CD4-positive, alpha-beta T cell (primary cell): ENCODE results near the gene GPR180. TPM values are rescaled to one million over a fixed set of nuclear protein-coding genes. Genes with fewer than 3 reads are reported as not detected.
"Not testable (repeated sequence)": the region's sequence is repeated elsewhere in the genome, so short reads cannot be mapped to it uniquely, and the experiment has no call there.

ENCODE experiments used
- ATAC-seq: fragments of 200-7000 bp; cut with Tn5 transposase; one replicate; pipeline ENCODE4 v1.10.0; 2022; ENCODE audit warnings: mild to moderate bottlenecking; ENCODE audit not compliant: poor library complexity
- CTCF ChIA-PET: fragments of 350-600 bp; sonication (Branson Sonifier 250); formaldehyde crosslinking; loops from one replicate; lab custom pipeline; 2021; ENCODE audit warnings: antibody characterized with exemption, inconsistent platforms; lab: Charles Lee
- POLR2A ChIA-PET: fragments of 350-600 bp; sonication (Branson Sonifier 250); formaldehyde crosslinking; loops from one replicate; lab custom pipeline; 2021; ENCODE audit warnings: antibody characterized with exemption, inconsistent platforms; lab: Charles Lee
- DNase-seq, 14 experiments: peaks; one replicate each; pipeline ENCODE4 v3.0.0-alpha.2; 2013 to 2020; ENCODE audit warnings: mixed read lengths in 2 of 14
- H3K27ac ChIP-seq, 2 donors: one replicate each; pipeline versions ENCODE4 v1.5.1 to v1.7.0; 2013; ENCODE audit warnings: low read length in 2 of 2, low read depth in 1 of 2, mild to moderate bottlenecking in 1 of 2
- H3K27me3 ChIP-seq, 2 experiments: 1 replicate in 1 of 2; 2 replicates in 1 of 2; pipeline versions ENCODE4 v1.6.1 to v1.7.0; 2013; ENCODE audit warnings: low read length in 2 of 2, control low read depth in 1 of 2, mild to moderate bottlenecking in 1 of 2, moderate library complexity in 1 of 2; ENCODE audit not compliant: insufficient read depth in 2 of 2, control insufficient read depth in 1 of 2
- H3K36me3 ChIP-seq: one replicate; pipeline ENCODE4 v1.6.1; 2013; ENCODE audit warnings: low read length, control low read depth; ENCODE audit not compliant: insufficient read depth
- H3K4me1 ChIP-seq: one replicate; pipeline ENCODE4 v1.6.1; 2013; ENCODE audit warnings: low read length, control low read depth; ENCODE audit not compliant: insufficient read depth
- H3K4me3 ChIP-seq: one replicate; pipeline ENCODE4 v1.5.1; 2013; ENCODE audit warnings: mild to moderate bottlenecking, low read length, moderate library complexity
- H3K9me3 ChIP-seq, 2 experiments: 1 replicate in 1 of 2; 2 replicates in 1 of 2; pipeline versions ENCODE4 v1.6.1 to v1.7.0; 2013; ENCODE audit warnings: low read length in 2 of 2, mild to moderate bottlenecking in 2 of 2, control low read depth in 1 of 2, moderate library complexity in 1 of 2; ENCODE audit not compliant: control insufficient read depth in 1 of 2, insufficient read depth in 1 of 2
- H3K27ac Mint-ChIP-seq: one replicate; pipeline ENCODE4 v1.8.0; 2020; ENCODE audit warnings: mixed read lengths
- H3K27me3 Mint-ChIP-seq: one replicate; pipeline ENCODE4 v1.8.0; 2021; ENCODE audit warnings: mixed read lengths
- H3K36me3 Mint-ChIP-seq: one replicate; pipeline ENCODE4 v1.8.0; 2021; ENCODE audit warnings: low read depth, mixed read lengths
- H3K4me1 Mint-ChIP-seq: one replicate; pipeline ENCODE4 v1.8.0; 2021; ENCODE audit warnings: low read depth, mixed read lengths
- H3K4me3 Mint-ChIP-seq: one replicate; pipeline ENCODE4 v1.8.0; 2020; ENCODE audit warnings: mild to moderate bottlenecking, mixed read lengths
- H3K9me3 Mint-ChIP-seq: one replicate; pipeline ENCODE4 v1.8.0; 2020; ENCODE audit warnings: mixed read lengths
- intact Hi-C, 2 experiments: fragments of 100-400 bp; cut with DNase I in 1 of 2; cut with micrococcal nuclease in 1 of 2; formaldehyde crosslinking; loops; one replicate each; pipeline versions ENCODE4 v1.15.1 to v1.9.0; 2023 to 2025; cut with DNase I, micrococcal nuclease
- total RNA-seq, 174 experiments: library from RNA in 2 of 174; stranded (reverse) in 2 of 174; gene quantifications; one replicate each; pipeline ENCODE4 v1.2.3 and lab custom pipeline; 2021 to 2026
- TF ChIP-seq, protein P1 (sequence below): fragments of 200-600 bp; IDR thresholded peaks from one replicate; pipeline ENCODE4 v1.8.0; 2022; ENCODE audit warnings: antibody characterized with exemption, mild to moderate bottlenecking

Gene GPR180
- total RNA-seq, 2 experiments from 2014 or later, result 0.80 to 0.92 TPM

- DNase-seq, result no peak
- CTCF ChIA-PET, result interaction anchor here (0.9 kb wide), 1 partner anchor 202 kb away, joined by 3 read pairs; no protein-coding TSS in a partner anchor
These were observed 35.4 kb downstream of the GPR180 start for GRCh38 chr13:94636942-94637578.

DNA sequence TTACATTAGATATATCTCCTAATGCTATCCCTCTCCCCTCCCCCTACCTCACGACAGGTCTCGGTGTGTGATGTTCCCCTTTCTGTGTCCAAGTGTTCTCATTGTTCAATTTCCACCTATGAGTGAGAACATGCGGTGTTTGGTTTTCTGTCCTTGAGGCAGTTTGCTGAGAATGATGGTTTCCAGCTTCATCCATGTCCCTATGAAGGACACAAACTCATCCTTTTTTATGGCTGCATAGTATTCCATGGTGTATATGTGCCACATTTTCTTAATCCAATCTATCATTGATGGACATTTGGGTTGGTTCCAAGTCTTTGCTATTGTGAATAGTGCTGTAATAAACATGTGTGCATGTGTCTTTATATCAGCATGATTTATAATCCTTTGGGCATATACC is 36.0 kb downstream of the GPR180 start:
- H3K9me3 Mint-ChIP-seq, ATAC-seq, POLR2A ChIA-PET, H3K36me3 ChIP-seq, H3K4me1 ChIP-seq, H3K4me3 Mint-ChIP-seq, H3K27ac ChIP-seq, DNase-seq, H3K9me3 ChIP-seq, H3K4me3 ChIP-seq, H3K27me3 Mint-ChIP-seq, H3K27me3 ChIP-seq, H3K27ac Mint-ChIP-seq, H3K4me1 Mint-ChIP-seq, intact Hi-C loops, CTCF ChIA-PET: not testable (repeated sequence)
- peaks cover 14% of the 10 kb centered on the region for H3K36me3 Mint-ChIP-seq

More at GRCh38 chr13:94636942-94637578, 35.4 kb downstream of the GPR180 start:
- POLR2A ChIA-PET, result no interaction called here
- TF ChIP-seq, protein P1, sequence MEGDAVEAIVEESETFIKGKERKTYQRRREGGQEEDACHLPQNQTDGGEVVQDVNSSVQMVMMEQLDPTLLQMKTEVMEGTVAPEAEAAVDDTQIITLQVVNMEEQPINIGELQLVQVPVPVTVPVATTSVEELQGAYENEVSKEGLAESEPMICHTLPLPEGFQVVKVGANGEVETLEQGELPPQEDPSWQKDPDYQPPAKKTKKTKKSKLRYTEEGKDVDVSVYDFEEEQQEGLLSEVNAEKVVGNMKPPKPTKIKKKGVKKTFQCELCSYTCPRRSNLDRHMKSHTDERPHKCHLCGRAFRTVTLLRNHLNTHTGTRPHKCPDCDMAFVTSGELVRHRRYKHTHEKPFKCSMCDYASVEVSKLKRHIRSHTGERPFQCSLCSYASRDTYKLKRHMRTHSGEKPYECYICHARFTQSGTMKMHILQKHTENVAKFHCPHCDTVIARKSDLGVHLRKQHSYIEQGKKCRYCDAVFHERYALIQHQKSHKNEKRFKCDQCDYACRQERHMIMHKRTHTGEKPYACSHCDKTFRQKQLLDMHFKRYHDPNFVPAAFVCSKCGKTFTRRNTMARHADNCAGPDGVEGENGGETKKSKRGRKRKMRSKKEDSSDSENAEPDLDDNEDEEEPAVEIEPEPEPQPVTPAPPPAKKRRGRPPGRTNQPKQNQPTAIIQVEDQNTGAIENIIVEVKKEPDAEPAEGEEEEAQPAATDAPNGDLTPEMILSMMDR, result no peak
- ATAC-seq, result no peak
- Histone ChIP-seq H3K4me3 (no peak overlapping the region), H3K9me3 (peaks cover 0 to 4% of the 10 kb centered on the region in 2 experiments), H3K4me1 (no peaks in the 10 kb centered on the region), H3K27me3 (no peaks in the 10 kb centered on the region), H3K27ac (no peak overlapping the region), H3K36me3 (no peaks in the 10 kb centered on the region)
- no peaks in the 10 kb centered on the region for H3K4me1 Mint-ChIP-seq
- H3K36me3 Mint-ChIP-seq, result peaks cover 20% of the 10 kb centered on the region
- no peak overlapping the region for H3K27ac Mint-ChIP-seq
- intact Hi-C loops, result no loop called here
- no peak overlapping the region for H3K4me3 Mint-ChIP-seq
- H3K27me3 Mint-ChIP-seq, result peaks cover 5% of the 10 kb centered on the region
- H3K9me3 Mint-ChIP-seq, result no peaks in the 10 kb centered on the region

DNA sequence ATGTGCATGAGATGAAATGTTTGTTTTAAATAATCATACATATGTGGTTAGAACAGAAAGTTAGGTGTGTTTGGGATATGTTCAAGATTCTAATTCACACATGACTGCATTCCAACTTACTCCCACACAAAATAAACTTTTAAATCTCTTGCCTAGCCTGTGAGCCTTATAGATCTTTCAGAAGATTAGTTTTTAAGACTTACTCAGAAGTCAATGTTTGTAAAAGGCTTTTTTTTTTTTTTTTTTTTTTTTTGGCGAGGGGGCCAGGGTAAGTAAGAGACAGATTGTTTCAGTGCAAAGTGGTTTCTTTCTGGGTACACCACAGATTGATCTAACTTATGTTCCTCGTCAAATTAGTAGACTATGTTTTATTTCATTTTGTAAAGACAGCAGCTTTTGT is 39.1 kb downstream of the GPR180 start:
- Mint-ChIP-seq H3K36me3 (no peaks in the 10 kb centered on the region), H3K4me3 (no peak overlapping the region), H3K4me1 (no peaks in the 10 kb centered on the region), H3K27ac (no peak overlapping the region), H3K9me3 (no peaks in the 10 kb centered on the region), H3K27me3 (peaks cover 5% of the 10 kb centered on the region)
- Histone ChIP-seq H3K27ac (no peak overlapping the region), H3K9me3 (peaks cover 0 to 4% of the 10 kb centered on the region in 2 experiments), H3K36me3 (no peaks in the 10 kb centered on the region), H3K4me3 (no peak overlapping the region), H3K27me3 (no peaks in the 10 kb centered on the region), H3K4me1 (no peaks in the 10 kb centered on the region)
- TF ChIP-seq, protein P1, result no peak
- DNase-seq (no peak), ATAC-seq (no peak)
- intact Hi-C loops, result no loop called here
- POLR2A ChIA-PET, result no interaction called here
- CTCF ChIA-PET, result no interaction called here
